Fibroblast of villous mesenchyme (primary cell): ENCODE results near the gene GPR137B. TPM values are rescaled to one million over a fixed set of nuclear protein-coding genes. Genes with fewer than 3 reads are reported as not detected.

ENCODE experiments used
- DNase-seq: peaks from one replicate; pipeline ENCODE4 v3.0.0-alpha.2; 2010; ENCODE audit warnings: low read depth
- H3K4me3 ChIP-seq: 2 replicates; pipeline ENCODE4 v1.5.1; 2011; ENCODE audit warnings: low read depth, mild to moderate bottlenecking, low read length
- CTCF ChIP-seq: IDR thresholded peaks from 2 replicates; pipeline ENCODE4 v1.5.1; 2012; ENCODE audit warnings: low read depth, mild to moderate bottlenecking, low read length; ENCODE audit not compliant: insufficient read depth
- total RNA-seq: library from RNA; depleted of rRNA; stranded (reverse); fragments of >200 nt; gene quantifications from 2 replicates; pipeline ENCODE4 v1.2.3, GENCODE V29; 2012

The GPR137B gene
- total RNA-seq, 1 donor: 13.0 TPM

DNA sequence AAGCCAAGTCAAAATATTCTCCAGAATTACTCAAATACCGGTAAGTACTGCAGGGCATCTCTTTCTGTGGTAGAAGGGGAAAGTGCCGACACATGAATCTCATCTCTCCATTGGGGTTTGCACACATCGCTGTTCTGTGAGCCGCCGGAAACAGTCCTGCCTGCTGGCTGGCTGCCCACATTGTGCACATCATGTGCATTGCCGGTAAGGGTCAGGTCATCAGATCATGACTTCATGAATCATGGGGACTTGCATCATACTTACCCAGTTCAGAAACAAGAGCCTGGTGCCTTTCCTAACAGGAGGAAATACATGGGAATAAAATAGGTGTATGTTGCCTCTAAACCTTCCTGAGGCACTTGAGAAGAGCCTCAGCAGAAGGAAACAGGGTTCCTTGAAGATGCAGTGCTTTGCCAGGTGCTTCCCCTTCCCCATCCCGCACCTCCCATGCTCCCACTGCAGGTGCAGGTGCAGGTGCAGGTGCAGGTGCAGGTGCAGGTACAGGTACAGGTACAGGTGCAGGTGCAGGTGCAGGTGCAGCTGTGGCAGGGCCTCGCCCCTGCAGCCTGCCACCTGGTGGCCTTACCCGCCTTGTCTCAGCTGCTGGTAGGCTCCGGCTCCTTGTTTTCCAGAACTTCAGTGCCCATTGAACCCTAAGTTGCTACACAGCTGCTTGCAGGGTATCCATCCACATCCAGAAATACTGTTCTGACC lies 26.5 kb downstream of the GPR137B start:
- no peak for TF ChIP-seq CTCF
- DNase-seq: peak; percentile 81
- H3K4me3 ChIP-seq: no peak overlapping the region

DNA sequence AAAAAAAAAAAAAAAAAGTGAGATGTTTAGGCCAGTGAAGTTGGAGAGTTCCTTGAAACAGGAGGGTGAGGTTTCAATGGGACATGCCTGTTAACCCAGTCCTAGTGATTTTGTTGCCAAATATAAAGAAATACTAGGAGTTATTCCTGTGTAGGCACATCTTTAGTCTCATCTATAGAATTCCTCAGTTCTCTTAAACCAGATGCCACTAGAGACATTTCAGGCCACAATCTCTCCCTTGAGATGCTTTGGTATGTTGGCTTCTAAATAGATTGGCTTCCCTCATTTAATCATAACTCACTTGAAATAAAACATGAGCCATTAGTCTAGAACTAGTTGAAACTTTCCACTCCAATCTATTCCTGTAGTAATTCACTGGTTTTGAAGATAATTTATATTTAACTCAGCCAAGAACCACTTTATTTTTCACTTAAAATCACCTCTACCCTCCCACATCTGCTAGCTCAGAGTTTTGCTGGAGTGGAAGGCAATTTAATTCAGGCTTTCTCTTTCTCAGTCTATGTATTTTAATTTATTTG lies 29.8 kb downstream of the GPR137B start:
- no peak for DNase-seq
- H3K4me3 ChIP-seq: no peak overlapping the region
- no peak for TF ChIP-seq CTCF

- TF ChIP-seq CTCF: no peak
- no peak for DNase-seq
These were observed 30.9 kb downstream of the GPR137B start for GRCh38 chr1:236173174-236173767.

GRCh38 chr1:236175642-236176336 lies 33.5 kb downstream of the GPR137B start:
- no peak for DNase-seq
- no peak for TF ChIP-seq CTCF
- H3K4me3 ChIP-seq: no peak overlapping the region

More at GRCh38 chr1:236173174-236173767, 30.9 kb downstream of the GPR137B start:
- H3K4me3 ChIP-seq: no peak overlapping the region

- no peak for TF ChIP-seq CTCF
- peak; percentile 10 for DNase-seq
- H3K4me3 ChIP-seq: no peak overlapping the region
These were observed 34.3 kb downstream of the GPR137B start for GRCh38 chr1:236176337-236177336.

GRCh38 chr1:236179634-236180033 lies 37.3 kb downstream of the GPR137B start:
- H3K4me3 ChIP-seq: no peak overlapping the region
- no peak for TF ChIP-seq CTCF
- no peak for DNase-seq
